Fibroblast of the conjunctiva (primary cell): Measurements from ENCODE around the gene RRP8.
A peak's percentile ranks its signal among the peaks of the same experiment; 100 is the strongest.

Experiments
- DNase-seq: peaks from one replicate; pipeline ENCODE4 v3.0.0-alpha.2; 2010; ENCODE audit warnings: low read depth

The RRP8 gene

GRCh38 chr11:6599881-6600390 is 3.5 kb downstream of the RRP8 start:
- DNase-seq = no peak

GRCh38 chr11:6599449-6599848 is 4.0 kb downstream of the RRP8 start:
- no peak for DNase-seq

- no peak for DNase-seq
Observed at GRCh38 chr11:6598555-6598954, 4.9 kb downstream of the RRP8 start.

GRCh38 chr11:6596239-6596877 is 7.1 kb downstream of the RRP8 start:
- no peak for DNase-seq

- no peak for DNase-seq
Observed at GRCh38 chr11:6594142-6594768, 9.2 kb downstream of the RRP8 start.

GRCh38 chr11:6588018-6588417 is 15.4 kb downstream of the RRP8 start:
- DNase-seq = no peak

- DNase-seq = no peak
Observed at GRCh38 chr11:6587360-6587953, 16.0 kb downstream of the RRP8 start.

- DNase-seq = no peak
Observed at GRCh38 chr11:6586434-6587359, 16.7 kb downstream of the RRP8 start.

GRCh38 chr11:6584528-6584927 is 18.9 kb downstream of the RRP8 start:
- DNase-seq = no peak

GRCh38 chr11:6583584-6583983 is 19.8 kb downstream of the RRP8 start:
- DNase-seq = no peak

GRCh38 chr11:6579681-6580080 is 23.7 kb downstream of the RRP8 start:
- no peak for DNase-seq

GRCh38 chr11:6578134-6578533 is 25.3 kb downstream of the RRP8 start:
- no peak for DNase-seq

- DNase-seq = peak; percentile 72
Observed at GRCh38 chr11:6576471-6577373, 26.7 kb downstream of the RRP8 start.

- no peak for DNase-seq
Observed at GRCh38 chr11:6574816-6575715, 28.4 kb downstream of the RRP8 start.

GRCh38 chr11:6572215-6572614 is 31.2 kb downstream of the RRP8 start:
- DNase-seq = peak; percentile 66

GRCh38 chr11:6571434-6572008 is 31.9 kb downstream of the RRP8 start:
- no peak for DNase-seq

- DNase-seq = no peak
Observed at GRCh38 chr11:6570691-6571427, 32.6 kb downstream of the RRP8 start.

GRCh38 chr11:6569706-6570105 is 33.7 kb downstream of the RRP8 start:
- DNase-seq = no peak
